ENCODE measurements around the gene LLGL2.

GRCh38 chr17:75496005-75496404 lies 29.5 kb upstream of the LLGL2 start:
- TF ChIP-seq CTCF (IDR thresholded peaks at IDR 0.05; ENCODE audit: low read depth, low read length), result no peak
- TF ChIP-seq EZH2phosphoT487 (IDR thresholded peaks at IDR 0.05; ENCODE audit: low read depth), result no peak

Data from OCI-LY3 (cell line).